ENCODE results near the gene PSMC3IP.
"Not testable (repeated sequence)": the region's sequence is repeated elsewhere in the genome, so short reads cannot be mapped to it uniquely, and the experiment has no call there.

Gene PSMC3IP

DNA sequence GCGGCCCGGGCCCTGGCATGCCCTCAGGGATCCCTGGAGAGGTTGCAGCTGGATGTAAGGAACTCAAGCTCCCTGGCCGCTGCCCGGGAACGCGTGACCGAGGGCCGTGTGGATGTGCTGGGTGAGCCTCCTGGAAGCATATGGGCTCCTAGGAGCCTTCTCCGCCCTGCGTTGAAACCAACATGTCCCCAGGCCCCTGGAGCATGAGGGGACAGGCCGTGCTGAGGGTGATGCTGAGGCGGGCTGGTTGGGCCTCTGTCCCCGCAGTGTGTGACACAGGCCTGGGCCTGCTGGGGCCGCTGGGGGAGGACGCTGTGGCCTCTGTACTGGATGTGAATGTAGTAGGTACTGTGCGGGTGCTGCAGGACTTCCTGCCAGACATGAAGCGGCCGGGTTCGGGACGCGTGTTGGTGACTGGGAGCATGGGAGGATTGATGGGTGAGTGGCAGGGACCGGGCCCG is 30.5 kb downstream of the PSMC3IP start:
- in situ Hi-C loops (cut with MboI; ENCODE audit: low sequenced_read_pairs, unreplicated experiment), result no loop called here
- no peak for TF ChIP-seq CTCF (IDR thresholded peaks at IDR 0.05; ENCODE audit: borderline replicate concordance, control extremely low read depth, extremely low read depth, insufficient read depth, missing control alignments)
- no peak for DNase-seq (ENCODE audit: low spot score)

- DNase-seq (ENCODE audit: low spot score); in situ Hi-C loops (cut with MboI; ENCODE audit: low sequenced_read_pairs, unreplicated experiment): not testable (repeated sequence)
Observed at GRCh38 chr17:42545755-42546505, 31.6 kb downstream of the PSMC3IP start.

DNA sequence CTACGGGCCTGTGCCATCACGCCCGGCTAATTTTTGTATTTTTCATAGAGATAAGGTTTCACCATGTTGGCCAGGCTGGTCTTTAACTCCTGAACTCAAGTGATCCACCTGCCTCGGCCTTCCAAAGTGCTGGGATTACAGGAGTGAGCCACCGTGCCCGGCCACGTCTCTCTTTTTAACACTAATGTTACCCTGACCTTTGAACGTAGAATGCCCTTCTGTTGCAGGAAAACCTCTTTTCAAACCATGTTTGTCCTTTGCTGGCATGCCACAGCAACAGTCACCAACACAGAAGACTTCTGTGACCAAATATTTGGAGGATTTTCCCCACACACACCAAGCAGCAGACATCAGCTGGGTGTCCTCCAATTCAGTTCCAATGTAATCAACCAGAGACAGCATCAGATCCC is 32.6 kb downstream of the PSMC3IP start:
- no peak for TF ChIP-seq CTCF (IDR thresholded peaks at IDR 0.05; ENCODE audit: borderline replicate concordance, control extremely low read depth, extremely low read depth, insufficient read depth, missing control alignments)
- in situ Hi-C loops (cut with MboI; ENCODE audit: low sequenced_read_pairs, unreplicated experiment), result no loop called here
- DNase-seq (ENCODE audit: low spot score), result no peak

GRCh38 chr17:42543190-42544079 is 34.1 kb downstream of the PSMC3IP start:
- in situ Hi-C loops (cut with MboI; ENCODE audit: low sequenced_read_pairs, unreplicated experiment), result no loop called here
- no peak for DNase-seq (ENCODE audit: low spot score)
- no peak for TF ChIP-seq CTCF (IDR thresholded peaks at IDR 0.05; ENCODE audit: borderline replicate concordance, control extremely low read depth, extremely low read depth, insufficient read depth, missing control alignments)

GRCh38 chr17:42541041-42541833 is 36.3 kb downstream of the PSMC3IP start:
- TF ChIP-seq CTCF (IDR thresholded peaks at IDR 0.05; ENCODE audit: borderline replicate concordance, control extremely low read depth, extremely low read depth, insufficient read depth, missing control alignments), result no peak
- DNase-seq (ENCODE audit: low spot score), result no peak
- in situ Hi-C loops (cut with MboI; ENCODE audit: low sequenced_read_pairs, unreplicated experiment), result no loop called here

DNA sequence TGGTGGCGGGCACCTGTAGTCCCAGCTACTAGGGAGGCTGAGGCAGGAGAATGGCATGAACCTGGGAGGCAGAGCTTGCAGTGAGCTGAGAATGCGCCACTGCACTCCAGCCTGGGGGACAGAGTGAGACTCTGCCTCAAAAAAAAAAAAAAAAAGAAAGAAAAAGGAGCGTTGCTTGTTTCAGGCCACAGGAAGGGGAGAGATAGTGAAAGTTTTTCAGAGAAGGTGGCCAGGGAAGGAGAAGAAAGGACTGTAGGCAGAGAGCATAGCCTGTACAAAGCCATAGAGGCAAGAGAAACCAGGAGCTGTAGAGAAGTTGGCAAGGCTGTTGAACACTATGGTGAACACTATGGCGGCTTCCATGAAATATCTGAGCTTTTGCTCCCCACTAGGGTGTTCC is 37.0 kb downstream of the PSMC3IP start:
- DNase-seq (ENCODE audit: low spot score); in situ Hi-C loops (cut with MboI; ENCODE audit: low sequenced_read_pairs, unreplicated experiment): not testable (repeated sequence)

- no peak for DNase-seq (ENCODE audit: low spot score)
- TF ChIP-seq CTCF (IDR thresholded peaks at IDR 0.05; ENCODE audit: borderline replicate concordance, control extremely low read depth, extremely low read depth, insufficient read depth, missing control alignments), result no peak
- in situ Hi-C loops (cut with MboI; ENCODE audit: low sequenced_read_pairs, unreplicated experiment), result no loop called here
Observed at GRCh38 chr17:42538482-42538881, 39.0 kb downstream of the PSMC3IP start.
